ENCODE measurements around the gene CDH7. TPM values are rescaled to one million over a fixed set of nuclear protein-coding genes. Genes with fewer than 3 reads are reported as not detected.

The CDH7 gene
- total RNA-seq, 1 donor from 2014 or later, result not detected

GRCh38 chr18:65808759-65809158, 57.9 kb downstream of the CDH7 start:
- TF ChIP-seq, protein P1, sequence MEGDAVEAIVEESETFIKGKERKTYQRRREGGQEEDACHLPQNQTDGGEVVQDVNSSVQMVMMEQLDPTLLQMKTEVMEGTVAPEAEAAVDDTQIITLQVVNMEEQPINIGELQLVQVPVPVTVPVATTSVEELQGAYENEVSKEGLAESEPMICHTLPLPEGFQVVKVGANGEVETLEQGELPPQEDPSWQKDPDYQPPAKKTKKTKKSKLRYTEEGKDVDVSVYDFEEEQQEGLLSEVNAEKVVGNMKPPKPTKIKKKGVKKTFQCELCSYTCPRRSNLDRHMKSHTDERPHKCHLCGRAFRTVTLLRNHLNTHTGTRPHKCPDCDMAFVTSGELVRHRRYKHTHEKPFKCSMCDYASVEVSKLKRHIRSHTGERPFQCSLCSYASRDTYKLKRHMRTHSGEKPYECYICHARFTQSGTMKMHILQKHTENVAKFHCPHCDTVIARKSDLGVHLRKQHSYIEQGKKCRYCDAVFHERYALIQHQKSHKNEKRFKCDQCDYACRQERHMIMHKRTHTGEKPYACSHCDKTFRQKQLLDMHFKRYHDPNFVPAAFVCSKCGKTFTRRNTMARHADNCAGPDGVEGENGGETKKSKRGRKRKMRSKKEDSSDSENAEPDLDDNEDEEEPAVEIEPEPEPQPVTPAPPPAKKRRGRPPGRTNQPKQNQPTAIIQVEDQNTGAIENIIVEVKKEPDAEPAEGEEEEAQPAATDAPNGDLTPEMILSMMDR (IDR thresholded peaks at IDR 0.05; ENCODE audit: insufficient read depth, low read length, poor library complexity, severe bottlenecking), result no peak
- H3K36me3 ChIP-seq (ENCODE audit: control insufficient read depth, insufficient read depth, low read length), result no peaks in the 10 kb centered on the region
- no peaks in the 10 kb centered on the region for H3K27me3 ChIP-seq (ENCODE audit: control insufficient read depth, insufficient read depth, low read length)
- no peak overlapping the region for H3K4me3 ChIP-seq (ENCODE audit: low read depth, low read length)
- no peak for DNase-seq (ENCODE audit: low read depth)

GRCh38 chr18:65811307-65811706, 60.5 kb downstream of the CDH7 start:
- TF ChIP-seq, protein P1 (IDR thresholded peaks at IDR 0.05; ENCODE audit: insufficient read depth, low read length, poor library complexity, severe bottlenecking), result no peak
- Histone ChIP-seq H3K27me3 (ENCODE audit: control insufficient read depth, insufficient read depth, low read length) (no peaks in the 10 kb centered on the region), H3K4me3 (ENCODE audit: low read depth, low read length) (no peak overlapping the region), H3K36me3 (ENCODE audit: control insufficient read depth, insufficient read depth, low read length) (no peaks in the 10 kb centered on the region)
- DNase-seq (ENCODE audit: low read depth), result no peak

GRCh38 chr18:65815506-65815905, 64.7 kb downstream of the CDH7 start:
- Histone ChIP-seq H3K36me3 (ENCODE audit: control insufficient read depth, insufficient read depth, low read length) (no peaks in the 10 kb centered on the region), H3K27me3 (ENCODE audit: control insufficient read depth, insufficient read depth, low read length) (no peaks in the 10 kb centered on the region), H3K4me3 (ENCODE audit: low read depth, low read length) (no peak overlapping the region)
- TF ChIP-seq, protein P1 (IDR thresholded peaks at IDR 0.05; ENCODE audit: insufficient read depth, low read length, poor library complexity, severe bottlenecking), result no peak
- no peak for DNase-seq (ENCODE audit: low read depth)

DNA sequence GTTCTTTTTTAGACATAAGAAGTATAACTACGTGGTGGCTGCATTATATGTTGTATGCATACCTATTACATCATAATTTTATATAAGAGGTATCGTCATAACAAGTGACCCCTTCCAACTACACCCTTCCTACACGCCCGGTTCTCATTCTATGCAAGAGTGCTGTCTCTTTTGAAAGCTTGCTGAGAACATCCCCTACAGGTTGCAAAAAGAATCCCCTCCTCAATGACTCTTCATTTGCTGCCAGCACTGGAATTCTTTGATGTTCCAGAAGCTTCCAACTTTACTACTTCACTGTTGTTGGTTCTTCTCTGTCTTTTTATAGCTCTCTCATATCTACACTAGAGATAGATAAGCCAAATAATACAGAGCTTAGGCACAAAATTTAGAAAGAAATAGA, 66.4 kb downstream of the CDH7 start:
- Histone ChIP-seq H3K27me3 (ENCODE audit: control insufficient read depth, insufficient read depth, low read length) (no peaks in the 10 kb centered on the region), H3K36me3 (ENCODE audit: control insufficient read depth, insufficient read depth, low read length) (no peaks in the 10 kb centered on the region), H3K4me3 (ENCODE audit: low read depth, low read length) (no peak overlapping the region)
- TF ChIP-seq, protein P1 (IDR thresholded peaks at IDR 0.05; ENCODE audit: insufficient read depth, low read length, poor library complexity, severe bottlenecking), result no peak
- DNase-seq (ENCODE audit: low read depth), result no peak

- Histone ChIP-seq H3K4me3 (ENCODE audit: low read depth, low read length) (no peak overlapping the region), H3K27me3 (ENCODE audit: control insufficient read depth, insufficient read depth, low read length) (no peaks in the 10 kb centered on the region), H3K36me3 (ENCODE audit: control insufficient read depth, insufficient read depth, low read length) (no peaks in the 10 kb centered on the region)
- DNase-seq (ENCODE audit: low read depth), result no peak
- TF ChIP-seq, protein P1 (IDR thresholded peaks at IDR 0.05; ENCODE audit: insufficient read depth, low read length, poor library complexity, severe bottlenecking), result no peak
Observed at GRCh38 chr18:65821911-65822310, 71.1 kb downstream of the CDH7 start.

DNA sequence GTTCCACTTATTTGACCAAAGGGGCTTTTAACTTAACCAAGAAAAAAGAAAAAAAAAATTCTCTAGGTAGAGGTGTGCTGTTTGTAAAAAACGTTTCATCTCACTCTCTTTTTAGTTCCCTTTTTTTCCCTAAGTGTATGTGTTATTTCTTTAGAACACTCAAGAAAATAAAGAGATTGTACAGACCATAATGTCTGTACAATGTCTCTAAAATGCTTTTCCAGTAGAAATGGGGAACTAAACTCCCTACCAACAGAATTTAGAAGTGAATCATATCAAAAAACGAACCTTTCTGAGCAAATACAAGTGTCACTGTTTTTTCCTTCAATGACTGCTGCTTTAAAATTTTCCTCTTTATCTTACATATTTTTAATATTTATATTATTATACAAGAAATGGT, 72.0 kb downstream of the CDH7 start:
- TF ChIP-seq, protein P1 (IDR thresholded peaks at IDR 0.05; ENCODE audit: insufficient read depth, low read length, poor library complexity, severe bottlenecking), result no peak

More for the DNA sequence above, 72.0 kb downstream of the CDH7 start:
- H3K27me3 ChIP-seq (ENCODE audit: control insufficient read depth, insufficient read depth, low read length), result no peaks in the 10 kb centered on the region
- H3K36me3 ChIP-seq (ENCODE audit: control insufficient read depth, insufficient read depth, low read length), result no peaks in the 10 kb centered on the region
- DNase-seq (ENCODE audit: low read depth), result no peak
- H3K4me3 ChIP-seq (ENCODE audit: low read depth, low read length), result no peak overlapping the region
